ENCODE results near the gene ELOVL3.

DNA sequence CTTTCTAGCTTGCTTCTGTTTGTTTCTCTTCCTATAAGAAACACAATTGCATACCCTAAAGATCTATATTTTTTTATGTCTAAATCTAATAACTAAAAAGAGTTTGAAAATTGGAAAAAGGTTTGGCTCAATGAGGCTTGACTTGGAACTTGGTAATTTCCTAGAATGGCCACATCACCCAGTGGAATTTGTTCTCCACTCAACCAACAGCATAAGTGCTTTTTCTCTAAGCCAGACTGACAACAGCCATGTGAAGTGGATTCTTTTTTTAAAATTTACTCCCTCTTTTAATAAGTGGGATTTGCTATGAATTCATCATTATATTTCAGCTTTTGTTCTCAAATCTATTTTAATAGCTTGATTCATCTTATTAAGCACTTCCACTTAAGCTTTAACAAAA is 53.0 kb downstream of the ELOVL3 start:
- TF ChIP-seq EP300 (IDR thresholded peaks at IDR 0.05; ENCODE audit: borderline replicate concordance in 1 of 2, control insufficient read depth in 1 of 2, low read depth in 2 of 2, low read length in 2 of 2) (no peak), HDAC2 (IDR thresholded peaks at IDR 0.05) (no peak), NRF1 (conservative IDR thresholded peaks at IDR 0.05; ENCODE audit: low read depth, low read length) (no peak), TARDBP (IDR thresholded peaks at IDR 0.05; ENCODE audit: borderline replicate concordance) (no peak), TCF12 (IDR thresholded peaks at IDR 0.05; ENCODE audit: low read depth, low read length) (no peak), RCOR1 (conservative IDR thresholded peaks at IDR 0.05; ENCODE audit: low read depth, low read length) (no peak)
- TF ChIP-seq, protein P1, sequence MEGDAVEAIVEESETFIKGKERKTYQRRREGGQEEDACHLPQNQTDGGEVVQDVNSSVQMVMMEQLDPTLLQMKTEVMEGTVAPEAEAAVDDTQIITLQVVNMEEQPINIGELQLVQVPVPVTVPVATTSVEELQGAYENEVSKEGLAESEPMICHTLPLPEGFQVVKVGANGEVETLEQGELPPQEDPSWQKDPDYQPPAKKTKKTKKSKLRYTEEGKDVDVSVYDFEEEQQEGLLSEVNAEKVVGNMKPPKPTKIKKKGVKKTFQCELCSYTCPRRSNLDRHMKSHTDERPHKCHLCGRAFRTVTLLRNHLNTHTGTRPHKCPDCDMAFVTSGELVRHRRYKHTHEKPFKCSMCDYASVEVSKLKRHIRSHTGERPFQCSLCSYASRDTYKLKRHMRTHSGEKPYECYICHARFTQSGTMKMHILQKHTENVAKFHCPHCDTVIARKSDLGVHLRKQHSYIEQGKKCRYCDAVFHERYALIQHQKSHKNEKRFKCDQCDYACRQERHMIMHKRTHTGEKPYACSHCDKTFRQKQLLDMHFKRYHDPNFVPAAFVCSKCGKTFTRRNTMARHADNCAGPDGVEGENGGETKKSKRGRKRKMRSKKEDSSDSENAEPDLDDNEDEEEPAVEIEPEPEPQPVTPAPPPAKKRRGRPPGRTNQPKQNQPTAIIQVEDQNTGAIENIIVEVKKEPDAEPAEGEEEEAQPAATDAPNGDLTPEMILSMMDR (IDR thresholded peaks at IDR 0.05 in 2 of 3, conservative IDR thresholded peaks at IDR 0.05 in 1 of 3; ENCODE audit: control insufficient read depth in 2 of 3, extremely low read depth in 1 of 3, insufficient read depth in 1 of 3, low read depth in 3 of 3, low read length in 3 of 3): no peak
- TF ChIP-seq, protein P2, sequence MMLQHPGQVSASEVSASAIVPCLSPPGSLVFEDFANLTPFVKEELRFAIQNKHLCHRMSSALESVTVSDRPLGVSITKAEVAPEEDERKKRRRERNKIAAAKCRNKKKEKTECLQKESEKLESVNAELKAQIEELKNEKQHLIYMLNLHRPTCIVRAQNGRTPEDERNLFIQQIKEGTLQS (IDR thresholded peaks at IDR 0.05; ENCODE audit: borderline replicate concordance, extremely low read depth, low read depth, low read length): no peak
- TF ChIP-seq, protein P3, sequence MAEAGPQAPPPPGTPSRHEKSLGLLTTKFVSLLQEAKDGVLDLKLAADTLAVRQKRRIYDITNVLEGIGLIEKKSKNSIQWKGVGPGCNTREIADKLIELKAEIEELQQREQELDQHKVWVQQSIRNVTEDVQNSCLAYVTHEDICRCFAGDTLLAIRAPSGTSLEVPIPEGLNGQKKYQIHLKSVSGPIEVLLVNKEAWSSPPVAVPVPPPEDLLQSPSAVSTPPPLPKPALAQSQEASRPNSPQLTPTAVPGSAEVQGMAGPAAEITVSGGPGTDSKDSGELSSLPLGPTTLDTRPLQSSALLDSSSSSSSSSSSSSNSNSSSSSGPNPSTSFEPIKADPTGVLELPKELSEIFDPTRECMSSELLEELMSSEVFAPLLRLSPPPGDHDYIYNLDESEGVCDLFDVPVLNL (IDR thresholded peaks at IDR 0.05; ENCODE audit: low read depth, low read length): no peak
- TF ChIP-seq, protein P4, sequence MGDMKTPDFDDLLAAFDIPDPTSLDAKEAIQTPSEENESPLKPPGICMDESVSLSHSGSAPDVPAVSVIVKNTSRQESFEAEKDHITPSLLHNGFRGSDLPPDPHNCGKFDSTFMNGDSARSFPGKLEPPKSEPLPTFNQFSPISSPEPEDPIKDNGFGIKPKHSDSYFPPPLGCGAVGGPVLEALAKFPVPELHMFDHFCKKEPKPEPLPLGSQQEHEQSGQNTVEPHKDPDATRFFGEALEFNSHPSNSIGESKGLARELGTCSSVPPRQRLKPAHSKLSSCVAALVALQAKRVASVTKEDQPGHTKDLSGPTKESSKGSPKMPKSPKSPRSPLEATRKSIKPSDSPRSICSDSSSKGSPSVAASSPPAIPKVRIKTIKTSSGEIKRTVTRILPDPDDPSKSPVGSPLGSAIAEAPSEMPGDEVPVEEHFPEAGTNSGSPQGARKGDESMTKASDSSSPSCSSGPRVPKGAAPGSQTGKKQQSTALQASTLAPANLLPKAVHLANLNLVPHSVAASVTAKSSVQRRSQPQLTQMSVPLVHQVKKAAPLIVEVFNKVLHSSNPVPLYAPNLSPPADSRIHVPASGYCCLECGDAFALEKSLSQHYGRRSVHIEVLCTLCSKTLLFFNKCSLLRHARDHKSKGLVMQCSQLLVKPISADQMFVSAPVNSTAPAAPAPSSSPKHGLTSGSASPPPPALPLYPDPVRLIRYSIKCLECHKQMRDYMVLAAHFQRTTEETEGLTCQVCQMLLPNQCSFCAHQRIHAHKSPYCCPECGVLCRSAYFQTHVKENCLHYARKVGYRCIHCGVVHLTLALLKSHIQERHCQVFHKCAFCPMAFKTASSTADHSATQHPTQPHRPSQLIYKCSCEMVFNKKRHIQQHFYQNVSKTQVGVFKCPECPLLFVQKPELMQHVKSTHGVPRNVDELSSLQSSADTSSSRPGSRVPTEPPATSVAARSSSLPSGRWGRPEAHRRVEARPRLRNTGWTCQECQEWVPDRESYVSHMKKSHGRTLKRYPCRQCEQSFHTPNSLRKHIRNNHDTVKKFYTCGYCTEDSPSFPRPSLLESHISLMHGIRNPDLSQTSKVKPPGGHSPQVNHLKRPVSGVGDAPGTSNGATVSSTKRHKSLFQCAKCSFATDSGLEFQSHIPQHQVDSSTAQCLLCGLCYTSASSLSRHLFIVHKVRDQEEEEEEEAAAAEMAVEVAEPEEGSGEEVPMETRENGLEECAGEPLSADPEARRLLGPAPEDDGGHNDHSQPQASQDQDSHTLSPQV (IDR thresholded peaks at IDR 0.05): no peak
